HUES48 (cell line): ENCODE results near the gene ZFP62.

ENCODE experiments used
- H3K27ac ChIP-seq: one replicate; pipeline ENCODE4 v1.7.0; 2013; ENCODE audit warnings: low read depth, low read length, inconsistent platforms
- H3K27me3 ChIP-seq: 2 replicates; pipeline ENCODE4 v1.6.1; 2013; ENCODE audit warnings: mild to moderate bottlenecking, low read length; ENCODE audit not compliant: control insufficient read depth, insufficient read depth
- H3K36me3 ChIP-seq: 2 replicates; pipeline ENCODE4 v1.6.1; 2013; ENCODE audit warnings: low read length; ENCODE audit not compliant: control insufficient read depth, insufficient read depth
- H3K4me1 ChIP-seq: 2 replicates; pipeline ENCODE4 v1.6.1; 2013; ENCODE audit warnings: mild to moderate bottlenecking, low read length; ENCODE audit not compliant: control insufficient read depth, insufficient read depth
- H3K4me3 ChIP-seq: 2 replicates; pipeline ENCODE4 v1.5.1; 2013; ENCODE audit warnings: mild to moderate bottlenecking, low read depth, low read length
- H3K9ac ChIP-seq: 2 replicates; pipeline ENCODE4 v1.6.1; 2013; ENCODE audit warnings: mild to moderate bottlenecking, low read depth, low read length, moderate library complexity
- H3K9me3 ChIP-seq: 2 replicates; pipeline ENCODE4 v1.6.1; 2013; ENCODE audit warnings: low read length; ENCODE audit not compliant: control insufficient read depth, insufficient read depth

Gene ZFP62

GRCh38 chr5:180847026-180847425 is 14.1 kb downstream of the ZFP62 start:
- peaks cover 13% of the 10 kb centered on the region for H3K4me1 ChIP-seq
- H3K36me3 ChIP-seq: peaks cover 54% of the 10 kb centered on the region
- H3K27me3 ChIP-seq: no peaks in the 10 kb centered on the region
- no peak overlapping the region for H3K9ac ChIP-seq
- H3K4me3 ChIP-seq: no peak overlapping the region
- H3K9me3 ChIP-seq: peaks cover 63% of the 10 kb centered on the region
- H3K27ac ChIP-seq: no peak overlapping the region

GRCh38 chr5:180844858-180845257 is 16.2 kb downstream of the ZFP62 start:
- H3K27ac ChIP-seq: peak overlapping the region; percentile 73

GRCh38 chr5:180844432-180844831 is 16.6 kb downstream of the ZFP62 start:
- H3K36me3 ChIP-seq: peaks cover 28% of the 10 kb centered on the region
- no peak overlapping the region for H3K9ac ChIP-seq
- H3K4me1 ChIP-seq: peaks cover 13% of the 10 kb centered on the region
- H3K4me3 ChIP-seq: no peak overlapping the region
- H3K27ac ChIP-seq: peak overlapping the region; percentile 73
- H3K9me3 ChIP-seq: peaks cover 37% of the 10 kb centered on the region
- H3K27me3 ChIP-seq: no peaks in the 10 kb centered on the region

More at GRCh38 chr5:180844858-180845257, 16.2 kb downstream of the ZFP62 start:
- H3K9me3 ChIP-seq: peaks cover 41% of the 10 kb centered on the region
- no peak overlapping the region for H3K4me3 ChIP-seq
- no peaks in the 10 kb centered on the region for H3K27me3 ChIP-seq
- peaks cover 13% of the 10 kb centered on the region for H3K4me1 ChIP-seq
- H3K9ac ChIP-seq: no peak overlapping the region
- peaks cover 32% of the 10 kb centered on the region for H3K36me3 ChIP-seq

GRCh38 chr5:180839935-180840334 is 21.1 kb downstream of the ZFP62 start:
- H3K4me3 ChIP-seq: no peak overlapping the region
- no peak overlapping the region for H3K27ac ChIP-seq
- no peaks in the 10 kb centered on the region for H3K36me3 ChIP-seq
- H3K9me3 ChIP-seq: no peaks in the 10 kb centered on the region
- peaks cover 13% of the 10 kb centered on the region for H3K4me1 ChIP-seq
- no peak overlapping the region for H3K9ac ChIP-seq
- H3K27me3 ChIP-seq: no peaks in the 10 kb centered on the region

GRCh38 chr5:180839227-180839626 is 21.8 kb downstream of the ZFP62 start:
- H3K36me3 ChIP-seq: no peaks in the 10 kb centered on the region
- no peaks in the 10 kb centered on the region for H3K9me3 ChIP-seq
- no peaks in the 10 kb centered on the region for H3K27me3 ChIP-seq
- no peak overlapping the region for H3K27ac ChIP-seq
- H3K4me1 ChIP-seq: peaks cover 7% of the 10 kb centered on the region
- no peak overlapping the region for H3K4me3 ChIP-seq
- H3K9ac ChIP-seq: no peak overlapping the region

GRCh38 chr5:180837478-180837877 is 23.6 kb downstream of the ZFP62 start:
- no peak overlapping the region for H3K4me3 ChIP-seq
- no peak overlapping the region for H3K27ac ChIP-seq
- peaks cover 4% of the 10 kb centered on the region for H3K27me3 ChIP-seq
- H3K4me1 ChIP-seq: no peaks in the 10 kb centered on the region; the same call in 1 of the 2 replicates
- no peak overlapping the region for H3K9ac ChIP-seq
- no peaks in the 10 kb centered on the region for H3K9me3 ChIP-seq
- H3K36me3 ChIP-seq: no peaks in the 10 kb centered on the region

- Histone ChIP-seq H3K4me3 (no peak overlapping the region), H3K9me3 (peaks cover 9% of the 10 kb centered on the region), H3K27me3 (peaks cover 32% of the 10 kb centered on the region), H3K27ac (no peak overlapping the region), H3K36me3 (no peaks in the 10 kb centered on the region), H3K4me1 (peaks cover 5% of the 10 kb centered on the region), H3K9ac (no peak overlapping the region)
These were observed 28.4 kb downstream of the ZFP62 start for GRCh38 chr5:180832638-180833068.

GRCh38 chr5:180831139-180832093 is 29.7 kb downstream of the ZFP62 start:
- Histone ChIP-seq H3K36me3 (no peaks in the 10 kb centered on the region), H3K4me1 (peaks cover 5% of the 10 kb centered on the region; the same call in 1 of the 2 replicates), H3K9ac (peak overlapping the region; percentile 86), H3K9me3 (peaks cover 9% of the 10 kb centered on the region), H3K27ac (peak overlapping the region; percentile 78), H3K4me3 (peak overlapping the region; percentile 70), H3K27me3 (peaks cover 39% of the 10 kb centered on the region)

- no peaks in the 10 kb centered on the region for H3K36me3 ChIP-seq
- H3K9ac ChIP-seq: peak overlapping the region; percentile 86; the same call in 1 of the 2 replicates
These were observed 30.6 kb downstream of the ZFP62 start for GRCh38 chr5:180830253-180831138.

GRCh38 chr5:180829726-180830125 is 31.4 kb downstream of the ZFP62 start:
- Histone ChIP-seq H3K27ac (no peak overlapping the region), H3K4me3 (no peak overlapping the region), H3K9ac (no peak overlapping the region)

More at GRCh38 chr5:180830253-180831138, 30.6 kb downstream of the ZFP62 start:
- peak overlapping the region; percentile 70 for H3K4me3 ChIP-seq
- H3K9me3 ChIP-seq: peaks cover 9% of the 10 kb centered on the region
- H3K27ac ChIP-seq: peak overlapping the region; percentile 78
- peaks cover 39% of the 10 kb centered on the region for H3K27me3 ChIP-seq
- peaks cover 5% of the 10 kb centered on the region; the same call in 1 of the 2 replicates for H3K4me1 ChIP-seq

More at GRCh38 chr5:180829726-180830125, 31.4 kb downstream of the ZFP62 start:
- peaks cover 40% of the 10 kb centered on the region for H3K27me3 ChIP-seq
- no peaks in the 10 kb centered on the region for H3K36me3 ChIP-seq
- peaks cover 5% of the 10 kb centered on the region for H3K4me1 ChIP-seq
- peaks cover 9% of the 10 kb centered on the region for H3K9me3 ChIP-seq
